Body of pancreas (tissue), 4 donors: Measurements from ENCODE around the gene CLEC16A.

Experiments used
- POLR2A ChIP-seq, 3 donors: fragments of 450-650 bp; IDR thresholded peaks; one replicate each; pipeline ENCODE4 v1.6.1; 2016; ENCODE audit warnings: antibody characterized with exemption in 3 of 3, mild to moderate bottlenecking in 2 of 3
- TF ChIP-seq, protein P1 (sequence below), 7 experiments: fragments of 450-650 bp in 4 of 7; fragments of 200-600 bp in 3 of 7; sonication (generic) in 3 of 7; IDR thresholded peaks; one replicate each; pipeline ENCODE4 v1.5.1; 2016 to 2019; ENCODE audit warnings: antibody characterized with exemption in 7 of 7

DNA sequence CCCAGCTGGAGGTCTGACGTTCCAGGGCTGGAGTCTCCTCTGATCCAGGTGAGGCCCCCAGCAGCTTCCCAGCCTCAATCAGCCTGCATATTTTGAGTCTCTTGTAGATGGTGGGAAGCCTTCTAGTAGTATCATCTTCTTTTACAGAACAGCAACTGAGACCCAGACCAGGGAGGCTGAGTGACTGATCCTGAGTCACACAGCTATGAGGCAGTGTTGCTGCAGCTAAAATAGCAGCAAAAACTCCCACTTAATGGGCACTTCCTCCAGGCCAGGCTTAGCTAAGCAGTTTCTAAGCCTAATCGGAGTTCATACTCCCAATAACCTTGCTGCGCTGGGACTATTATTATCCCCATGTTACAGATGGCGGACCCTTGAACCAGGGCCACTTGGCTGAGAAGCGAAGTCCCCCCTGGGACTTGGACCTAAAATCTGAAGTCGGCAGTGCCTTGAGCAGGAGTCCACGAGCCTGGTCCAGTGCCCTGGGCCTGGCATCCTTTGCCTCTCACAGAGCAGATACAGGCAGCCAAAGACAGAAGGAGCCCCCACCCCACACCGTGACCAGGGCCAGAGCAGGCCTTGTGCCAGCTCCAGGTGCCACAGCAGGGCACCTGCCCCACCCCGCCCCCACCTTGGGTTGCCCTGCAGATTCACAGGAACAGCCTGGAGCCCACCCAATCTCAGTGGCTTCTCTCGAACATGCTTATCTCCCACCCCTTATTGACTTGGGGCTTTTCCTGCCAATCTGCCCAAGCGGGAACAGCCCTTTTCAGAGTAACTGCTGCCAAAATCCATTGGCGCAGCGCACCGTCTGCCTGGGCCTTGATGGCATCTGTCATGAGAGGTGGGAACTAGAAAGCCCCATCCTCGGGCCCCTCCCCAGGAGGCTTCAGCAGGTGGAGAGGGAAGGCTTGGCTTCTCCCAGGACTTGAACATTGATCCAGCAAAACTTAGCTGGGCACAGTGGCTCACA lies 246.5 kb downstream of the CLEC16A start:
- TF ChIP-seq, protein P1, sequence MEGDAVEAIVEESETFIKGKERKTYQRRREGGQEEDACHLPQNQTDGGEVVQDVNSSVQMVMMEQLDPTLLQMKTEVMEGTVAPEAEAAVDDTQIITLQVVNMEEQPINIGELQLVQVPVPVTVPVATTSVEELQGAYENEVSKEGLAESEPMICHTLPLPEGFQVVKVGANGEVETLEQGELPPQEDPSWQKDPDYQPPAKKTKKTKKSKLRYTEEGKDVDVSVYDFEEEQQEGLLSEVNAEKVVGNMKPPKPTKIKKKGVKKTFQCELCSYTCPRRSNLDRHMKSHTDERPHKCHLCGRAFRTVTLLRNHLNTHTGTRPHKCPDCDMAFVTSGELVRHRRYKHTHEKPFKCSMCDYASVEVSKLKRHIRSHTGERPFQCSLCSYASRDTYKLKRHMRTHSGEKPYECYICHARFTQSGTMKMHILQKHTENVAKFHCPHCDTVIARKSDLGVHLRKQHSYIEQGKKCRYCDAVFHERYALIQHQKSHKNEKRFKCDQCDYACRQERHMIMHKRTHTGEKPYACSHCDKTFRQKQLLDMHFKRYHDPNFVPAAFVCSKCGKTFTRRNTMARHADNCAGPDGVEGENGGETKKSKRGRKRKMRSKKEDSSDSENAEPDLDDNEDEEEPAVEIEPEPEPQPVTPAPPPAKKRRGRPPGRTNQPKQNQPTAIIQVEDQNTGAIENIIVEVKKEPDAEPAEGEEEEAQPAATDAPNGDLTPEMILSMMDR (IDR thresholded peaks at IDR 0.05): no peak
- TF ChIP-seq POLR2A (IDR thresholded peaks at IDR 0.05): no peak
